ENCODE data around the gene USP1. TPM values are rescaled to one million over a fixed set of nuclear protein-coding genes. Genes with fewer than 3 reads are reported as not detected.

The USP1 gene
- total and polyA plus RNA-seq, 4 donors, result 5.1 to 33.8 (median 7.8) TPM

GRCh38 chr1:62401034-62401760, 35.7 kb upstream of the USP1 start:
- Histone ChIP-seq H3K27ac (ENCODE audit: low read depth in 1 of 2, low read length in 2 of 2) (no peak overlapping the region), H3K27me3 (ENCODE audit: control insufficient read depth in 4 of 4, insufficient read depth in 4 of 4, low read length in 3 of 4) (no peaks in the 10 kb centered on the region), H3K4me1 (ENCODE audit: control insufficient read depth in 4 of 4, insufficient read depth in 4 of 4, low read length in 3 of 4) (no peaks in the 10 kb centered on the region), H3K36me3 (ENCODE audit: control insufficient read depth in 4 of 4, insufficient read depth in 3 of 4, low read depth in 1 of 4, low read length in 3 of 4) (no peaks in the 10 kb centered on the region), H3K9ac (ENCODE audit: low read depth in 1 of 2, low read length in 2 of 2) (no peak overlapping the region), H3K4me3 (ENCODE audit: low read depth in 1 of 3, low read length in 3 of 3) (no peak overlapping the region), H3K9me3 (ENCODE audit: control insufficient read depth in 4 of 4, low read length in 3 of 4) (no peaks in the 10 kb centered on the region)
- no peak for DNase-seq (ENCODE audit: low spot score)
- WGBS, result 92% methylated on average over 5 of the region's 5 CpGs
- TF ChIP-seq GABPA (IDR thresholded peaks at IDR 0.05 in 1 of 2, conservative IDR thresholded peaks at IDR 0.05 in 1 of 2) (no peak), FOXA2 (IDR thresholded peaks at IDR 0.05) (no peak), ATF3 (IDR thresholded peaks at IDR 0.05) (no peak), EGR1 (IDR thresholded peaks at IDR 0.05; ENCODE audit: low read depth in 2 of 2) (no peak), HNF4A (conservative IDR thresholded peaks at IDR 0.05) (no peak), RXRA (IDR thresholded peaks at IDR 0.05) (no peak), CTCF (IDR thresholded peaks at IDR 0.05; ENCODE audit: low read depth, low read length, missing input control) (no peak)

- Histone ChIP-seq H3K4me1 (ENCODE audit: control insufficient read depth in 4 of 4, insufficient read depth in 4 of 4, low read length in 3 of 4) (no peaks in the 10 kb centered on the region), H3K4me3 (ENCODE audit: low read depth in 1 of 3, low read length in 3 of 3) (no peak overlapping the region), H3K9me3 (ENCODE audit: control insufficient read depth in 4 of 4, low read length in 3 of 4) (no peaks in the 10 kb centered on the region), H3K36me3 (ENCODE audit: control insufficient read depth in 4 of 4, insufficient read depth in 3 of 4, low read depth in 1 of 4, low read length in 3 of 4) (no peaks in the 10 kb centered on the region), H3K27me3 (ENCODE audit: control insufficient read depth in 4 of 4, insufficient read depth in 4 of 4, low read length in 3 of 4) (no peaks in the 10 kb centered on the region), H3K9ac (ENCODE audit: low read depth in 1 of 2, low read length in 2 of 2) (no peak overlapping the region), H3K27ac (ENCODE audit: low read depth in 1 of 2, low read length in 2 of 2) (no peak overlapping the region)
- 95% methylated on average over 2 of the region's 2 CpGs for WGBS
- no peak for TF ChIP-seq REST (IDR thresholded peaks at IDR 0.05)
- TF ChIP-seq MAX (IDR thresholded peaks at IDR 0.05), result no peak
- TF ChIP-seq ATF3 (IDR thresholded peaks at IDR 0.05), result no peak
- TF ChIP-seq YY1 (IDR thresholded peaks at IDR 0.05), result no peak
- no peak for TF ChIP-seq RXRA (IDR thresholded peaks at IDR 0.05)
- TF ChIP-seq SP1 (IDR thresholded peaks at IDR 0.05), result no peak
- no peak for TF ChIP-seq TAF1 (conservative IDR thresholded peaks at IDR 0.05)
- TF ChIP-seq EGR1 (IDR thresholded peaks at IDR 0.05; ENCODE audit: low read depth in 2 of 2), result no peak
- no peak for TF ChIP-seq FOXA2 (IDR thresholded peaks at IDR 0.05)
- no peak for TF ChIP-seq ZBTB33 (IDR thresholded peaks at IDR 0.05)
- TF ChIP-seq CTCF (IDR thresholded peaks at IDR 0.05; ENCODE audit: low read depth, low read length, missing input control), result no peak
- TF ChIP-seq HNF4A (conservative IDR thresholded peaks at IDR 0.05), result no peak
- no peak for TF ChIP-seq RAD21 (IDR thresholded peaks at IDR 0.05)
- no peak for TF ChIP-seq NR2F2 (IDR thresholded peaks at IDR 0.05)
- TF ChIP-seq GABPA (IDR thresholded peaks at IDR 0.05 in 1 of 2, conservative IDR thresholded peaks at IDR 0.05 in 1 of 2), result no peak
- TF ChIP-seq HNF4G (IDR thresholded peaks at IDR 0.05), result no peak
- DNase-seq (ENCODE audit: low spot score), result no peak
These were observed 31.6 kb upstream of the USP1 start for GRCh38 chr1:62405247-62405646.
